GM12878 (cell line): ENCODE data around the gene NOP16. TPM values are rescaled to one million over a fixed set of nuclear protein-coding genes. Genes with fewer than 3 reads are reported as not detected.

Source experiments
- ATAC-seq: fragments of 200-7000 bp; cut with Tn5 transposase; 3 replicates; pipeline ENCODE4 v1.9.1; 2020; ENCODE audit warnings: mild to moderate bottlenecking, moderate library complexity
- BruUV-seq: library from RNA; stranded (reverse); fragments of 400-500 nt; replicated peaks from 2 replicates; lab custom pipeline; 2021; lab: Mats Ljungman, UMichigan
- CTCF ChIA-PET: fragments of 300-600 bp; sonication (Branson Sonifier 250); formaldehyde crosslinking; extraction: SDS; loops from one replicate; lab custom pipeline; 2021; ENCODE audit warnings: inconsistent platforms; lab: Yijun Ruan, JAX
- POLR2A ChIA-PET: fragments of 350-600 bp; formaldehyde crosslinking; extraction: SDS; loops from one replicate; lab custom pipeline; 2021; ENCODE audit warnings: inconsistent platforms; lab: Charles Lee
- RAD21 ChIA-PET: fragments of 300-600 bp; sonication (Branson Sonifier 250); formaldehyde crosslinking; loops from one replicate; lab custom pipeline; 2023; ENCODE audit warnings: antibody characterized with exemption; ENCODE audit not compliant: unreplicated experiment; lab: Charles Lee
- SMC1A ChIA-PET: fragments of 300-600 bp; sonication (Branson Sonifier 250); formaldehyde crosslinking; loops from one replicate; lab custom pipeline; 2023; ENCODE audit not compliant: unreplicated experiment, uncharacterized antibody; lab: Charles Lee
- DNase-seq: peaks from one replicate; pipeline ENCODE4 v3.0.0-alpha.2; 2011; ENCODE audit warnings: low read depth, low spot score
- FAIRE-seq: peaks from 3 replicates; lab custom pipeline; 2011; peaks lifted over from hg19 to GRCh38; lab: Jason Lieb, UNC
- H2AFZ ChIP-seq: 2 replicates; pipeline ENCODE4 v1.6.0; 2011; ENCODE audit warnings: low read depth, low read length, control low read depth; ENCODE audit not compliant: control insufficient read depth
- H3K27ac ChIP-seq: 2 replicates; pipeline ENCODE4 v1.5.1; 2011; ENCODE audit warnings: control low read depth; ENCODE audit not compliant: control insufficient read depth, insufficient read depth
- H3K27me3 ChIP-seq, 2 experiments: replicated peaks in 1 of 2; 2 replicates each; pipeline versions ENCODE4 v1.6.0 to v1.6.1; 2011; ENCODE audit warnings: low read length in 1 of 2; ENCODE audit not compliant: control insufficient read depth in 2 of 2, insufficient read depth in 2 of 2
- H3K36me3 ChIP-seq, 2 experiments: 2 replicates each; pipeline ENCODE4 v1.5.1; 2011; ENCODE audit warnings: low read length in 1 of 2; ENCODE audit not compliant: control insufficient read depth in 2 of 2, insufficient read depth in 2 of 2
- H3K4me1 ChIP-seq: 2 replicates; pipeline ENCODE4 v1.6.1; 2011; ENCODE audit warnings: mild to moderate bottlenecking, low read length, moderate library complexity, mixed read lengths; ENCODE audit not compliant: control insufficient read depth, insufficient read depth
- H3K4me2 ChIP-seq: 2 replicates; pipeline ENCODE4 v1.6.0; 2011; ENCODE audit warnings: control low read depth; ENCODE audit not compliant: control insufficient read depth, insufficient read depth
- H3K4me3 ChIP-seq: fragments of 200-600 bp; sonication (generic); 2 replicates; pipeline ENCODE4 v1.5.1; 2016
- H3K79me2 ChIP-seq: 2 replicates; pipeline ENCODE4 v1.6.0; 2011; ENCODE audit warnings: low read length; ENCODE audit not compliant: control insufficient read depth, insufficient read depth
- H3K9ac ChIP-seq: 2 replicates; pipeline ENCODE4 v1.8.0; 2011; ENCODE audit warnings: low read length, control low read depth, mixed read lengths; ENCODE audit not compliant: control insufficient read depth, insufficient read depth
- H3K9me3 ChIP-seq: replicated peaks from 3 replicates; pipeline ENCODE4 v1.5.1; 2011; ENCODE audit warnings: mild to moderate bottlenecking, low read length; ENCODE audit not compliant: control insufficient read depth, insufficient read depth
- H4K20me1 ChIP-seq: 2 replicates; pipeline ENCODE4 v1.6.0; 2011; ENCODE audit not compliant: control insufficient read depth, insufficient read depth
- NFYB ChIP-seq: IDR thresholded peaks from 2 replicates; pipeline ENCODE4 v1.6.1; 2011; ENCODE audit warnings: low read depth, mild to moderate bottlenecking, low read length, improper control_type of control experiment, moderate library complexity; ENCODE audit not compliant: insufficient read depth
- POLR2A ChIP-seq: IDR thresholded peaks from 2 replicates; pipeline ENCODE4 v1.6.1; 2011; ENCODE audit warnings: low read depth, mild to moderate bottlenecking, low read length
- POLR2AphosphoS5 ChIP-seq: IDR thresholded peaks from 2 replicates; pipeline ENCODE4 v1.6.1; 2011; ENCODE audit warnings: mild to moderate bottlenecking, low read length, inconsistent platforms
- SMAD5 ChIP-seq: IDR thresholded peaks from 2 replicates; pipeline ENCODE4 v1.6.1; 2016; ENCODE audit warnings: antibody characterized with exemption, low read depth
- WGBS: methylation state at CpG from one replicate; pipeline ENCODE4 v1.1.6; 2016; ENCODE audit warnings: low lambda C conversion rate; ENCODE audit not compliant: insufficient replicate concordance, insufficient coverage; ENCODE audit errors: missing lambda C conversion rate; 5-methylcytosine and 5-hydroxymethylcytosine counted together
- in situ Hi-C: fragments of 300-500 bp; cut with MboI; formaldehyde crosslinking; loops from 9 replicates; pipeline ENCODE4 v1.14.3; 2018; ENCODE audit warnings: mixed read lengths
- intact Hi-C: fragments of 100-400 bp; cut with micrococcal nuclease; formaldehyde crosslinking; loops from one replicate; pipeline ENCODE4 v1.14.2; 2022; ENCODE audit not compliant: unreplicated experiment
- polyA plus RNA-seq, 11 experiments: library from polyadenylated mRNA; depleted of rRNA in 4 of 11; unstranded in 6 of 11; stranded (reverse) in 5 of 11; fragments of >200 nt; fragmentation: Nextera tagmentation in 4 of 11; fragmentation: Illumina TruSeq in 1 of 11; extraction: Ambion mirVana in 4 of 11; extraction: Trizol in 1 of 11; gene quantifications; 1 replicate in 1 of 11; 2 replicates in 10 of 11; pipeline versions ENCODE4 v1.2.1 to v1.2.3, GENCODE V29; 2011 to 2016; ENCODE audit warnings: inconsistent platforms in 2 of 11, missing spikeins in 2 of 11, low read depth in 1 of 11
- total RNA-seq, 4 experiments: library from RNA; depleted of rRNA in 3 of 4; stranded (reverse); fragments of >200 nt in 3 of 4; fragmentation: Illumina TruSeq in 1 of 4; extraction: Trizol in 1 of 4; gene quantifications; 2 replicates each; pipeline versions ENCODE4 v1.2.1 to v1.2.3, GENCODE V29; 2013 to 2021
- TF ChIP-seq, protein P1 (sequence below): fragments of 450-650 bp; IDR thresholded peaks from 2 replicates; pipeline ENCODE4 v1.6.1; 2017; ENCODE audit warnings: antibody characterized with exemption, mild to moderate bottlenecking, moderate library complexity

NOP16 gene
- total and polyA plus RNA-seq, 10 of the 15 experiments (the other 5 are each of a cell fraction or from before 2014, with no cell fraction given), result 50.3 to 276 (median 116) TPM

DNA sequence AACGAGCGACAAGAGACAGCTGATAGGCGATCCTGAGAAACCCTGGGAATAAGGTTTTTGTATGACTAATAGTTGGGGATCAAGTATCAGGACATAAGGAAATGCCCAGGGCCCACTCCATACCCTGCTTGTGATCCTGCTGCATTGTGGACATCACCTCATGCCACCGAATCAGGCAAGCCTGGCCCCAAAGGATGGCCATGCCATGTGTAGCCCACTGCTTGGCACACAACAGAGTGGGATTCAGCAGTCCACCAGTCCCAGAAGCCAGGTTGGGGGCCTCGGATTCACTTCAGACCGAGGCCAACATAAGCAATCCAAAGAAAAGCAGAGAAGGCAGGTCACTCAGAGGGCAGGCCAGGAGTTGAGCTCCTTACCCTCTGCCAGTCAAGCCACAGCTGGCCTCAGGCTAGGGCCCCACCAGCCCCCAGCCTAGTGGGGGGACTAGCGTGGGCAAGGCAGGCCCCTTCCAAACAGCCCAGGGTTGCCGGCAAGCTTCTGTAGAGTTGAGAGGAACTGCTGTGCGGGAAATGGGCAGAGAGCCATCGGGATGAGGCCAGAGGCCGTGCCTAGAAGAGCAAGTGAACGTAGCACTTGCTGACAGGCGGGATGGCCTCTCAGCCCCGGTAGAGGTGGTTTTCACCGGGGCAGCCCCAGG, 5.0 kb downstream of the NOP16 start:
- ChIA-PET POLR2A (no interaction called here), SMC1A (no interaction called here), RAD21 (no interaction called here), CTCF (no interaction called here)
- DNase-seq (no peak), FAIRE-seq (no peak), ATAC-seq (no peak)
- 97% methylated on average over 15 of the region's 15 CpGs for WGBS
- in situ Hi-C loops (no loop called here), intact Hi-C loops (loop anchor here (10.0 kb wide), 1 partner anchor 151 kb away; the partner anchor contains the start of gene RNF44)
- TF ChIP-seq NFYB (no peak), POLR2A (peak; percentile 45; the same call in 1 of the 2 replicates), SMAD5 (0 out of 2 replicates have a peak, but pooled peaks have one; percentile 11), POLR2AphosphoS5 (0 out of 2 replicates have a peak, but pooled peaks have one; percentile 52)
- TF ChIP-seq, protein P1, sequence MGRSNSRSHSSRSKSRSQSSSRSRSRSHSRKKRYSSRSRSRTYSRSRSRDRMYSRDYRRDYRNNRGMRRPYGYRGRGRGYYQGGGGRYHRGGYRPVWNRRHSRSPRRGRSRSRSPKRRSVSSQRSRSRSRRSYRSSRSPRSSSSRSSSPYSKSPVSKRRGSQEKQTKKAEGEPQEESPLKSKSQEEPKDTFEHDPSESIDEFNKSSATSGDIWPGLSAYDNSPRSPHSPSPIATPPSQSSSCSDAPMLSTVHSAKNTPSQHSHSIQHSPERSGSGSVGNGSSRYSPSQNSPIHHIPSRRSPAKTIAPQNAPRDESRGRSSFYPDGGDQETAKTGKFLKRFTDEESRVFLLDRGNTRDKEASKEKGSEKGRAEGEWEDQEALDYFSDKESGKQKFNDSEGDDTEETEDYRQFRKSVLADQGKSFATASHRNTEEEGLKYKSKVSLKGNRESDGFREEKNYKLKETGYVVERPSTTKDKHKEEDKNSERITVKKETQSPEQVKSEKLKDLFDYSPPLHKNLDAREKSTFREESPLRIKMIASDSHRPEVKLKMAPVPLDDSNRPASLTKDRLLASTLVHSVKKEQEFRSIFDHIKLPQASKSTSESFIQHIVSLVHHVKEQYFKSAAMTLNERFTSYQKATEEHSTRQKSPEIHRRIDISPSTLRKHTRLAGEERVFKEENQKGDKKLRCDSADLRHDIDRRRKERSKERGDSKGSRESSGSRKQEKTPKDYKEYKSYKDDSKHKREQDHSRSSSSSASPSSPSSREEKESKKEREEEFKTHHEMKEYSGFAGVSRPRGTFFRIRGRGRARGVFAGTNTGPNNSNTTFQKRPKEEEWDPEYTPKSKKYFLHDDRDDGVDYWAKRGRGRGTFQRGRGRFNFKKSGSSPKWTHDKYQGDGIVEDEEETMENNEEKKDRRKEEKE, result no peak
- Histone ChIP-seq H3K4me1 (peaks cover 6% of the 10 kb centered on the region), H3K9me3 (no peaks in the 10 kb centered on the region; the same call in 2 of the 3 replicates), H3K9ac (no peak overlapping the region), H4K20me1 (peaks cover 3% of the 10 kb centered on the region; the same call in 1 of the 2 replicates), H2AFZ (no peak overlapping the region), H3K27me3 (no peaks in the 10 kb centered on the region), H3K36me3 (peaks cover 21 to 25% of the 10 kb centered on the region in 2 experiments), H3K4me3 (no peak overlapping the region), H3K79me2 (peaks cover 34% of the 10 kb centered on the region), H3K4me2 (no peak overlapping the region), H3K27ac (no peak overlapping the region)
- BruUV-seq, result no TSS peak
